Colonic mucosa (tissue), 4 donors: ENCODE results near the gene MEI1. TPM values are rescaled to one million over a fixed set of nuclear protein-coding genes. Genes with fewer than 3 reads are reported as not detected.

Source experiments
- DNase-seq: peaks from one replicate; pipeline ENCODE4 v3.0.0-alpha.2; 2020
- H3K27ac ChIP-seq: fragments of 200-600 bp; one replicate; pipeline ENCODE4 v1.8.0; 2021
- H3K27me3 ChIP-seq: fragments of 200-600 bp; one replicate; pipeline ENCODE4 v1.8.0; 2021
- H3K36me3 ChIP-seq: fragments of 200-600 bp; one replicate; pipeline ENCODE4 v1.8.0; 2021
- H3K4me1 ChIP-seq: fragments of 200-600 bp; one replicate; pipeline ENCODE4 v1.8.0; 2021; ENCODE audit warnings: mild to moderate bottlenecking
- H3K4me3 ChIP-seq: fragments of 200-600 bp; one replicate; pipeline ENCODE4 v1.8.0; 2021
- H3K9ac ChIP-seq, 2 donors: one replicate each; pipeline ENCODE4 v1.7.0; 2013; ENCODE audit warnings: control low read depth in 2 of 2, low read depth in 2 of 2, low read length in 2 of 2
- H3K9me3 ChIP-seq: fragments of 200-600 bp; one replicate; pipeline ENCODE4 v1.8.0; 2021
- CTCF ChIP-seq: fragments of 200-600 bp; IDR thresholded peaks from one replicate; pipeline ENCODE4 v1.8.0; 2022; ENCODE audit warnings: antibody characterized with exemption, mild to moderate bottlenecking
- intact Hi-C: fragments of 100-400 bp; cut with DNase I; formaldehyde crosslinking; loops from one replicate; pipeline ENCODE4 v1.14.1; 2022
- total RNA-seq, 2 donors: library from RNA; stranded (reverse); fragmentation: NEBNext Ultra II Directional in 1 of 2; extraction: Animal tissue kit (Norgen Biotek cat#: 25700) in 1 of 2; gene quantifications; one replicate each; pipeline ENCODE4 v1.2.1, GENCODE V29; 2021
- donor health status: healthy.
- donor health status: DM: no; HTN: no; CAD: no.
- donor health status: DM: no; HTN: no; CAD: no.

Gene MEI1
- total RNA-seq, 2 donors from 2014 or later: 1.8 to 1.9 TPM

- Histone ChIP-seq H3K27me3 (no peaks in the 10 kb centered on the region), H3K36me3 (no peaks in the 10 kb centered on the region), H3K27ac (no peak overlapping the region), H3K9me3 (no peaks in the 10 kb centered on the region), H3K4me1 (no peaks in the 10 kb centered on the region), H3K9ac (no peak overlapping the region), H3K4me3 (no peak overlapping the region)
- intact Hi-C loops: no loop called here
- no peak for TF ChIP-seq CTCF
- DNase-seq: no peak
Observed at GRCh38 chr22:41775338-41775737, 76.0 kb downstream of the MEI1 start.

- Histone ChIP-seq H3K9ac (no peak overlapping the region), H3K4me3 (no peak overlapping the region), H3K27ac (no peak overlapping the region), H3K27me3 (no peaks in the 10 kb centered on the region), H3K4me1 (no peaks in the 10 kb centered on the region), H3K9me3 (no peaks in the 10 kb centered on the region), H3K36me3 (no peaks in the 10 kb centered on the region)
- TF ChIP-seq CTCF: no peak
- intact Hi-C loops: no loop called here
- no peak for DNase-seq
Observed at GRCh38 chr22:41775976-41776375, 76.7 kb downstream of the MEI1 start.

- Histone ChIP-seq H3K4me1 (no peaks in the 10 kb centered on the region), H3K27ac (no peak overlapping the region), H3K9ac (no peak overlapping the region), H3K27me3 (no peaks in the 10 kb centered on the region), H3K9me3 (no peaks in the 10 kb centered on the region), H3K4me3 (no peak overlapping the region), H3K36me3 (no peaks in the 10 kb centered on the region)
- no peak for TF ChIP-seq CTCF
- intact Hi-C loops: no loop called here
- DNase-seq: no peak
Observed at GRCh38 chr22:41776381-41776780, 77.1 kb downstream of the MEI1 start.

GRCh38 chr22:41777749-41778425, 78.6 kb downstream of the MEI1 start:
- Histone ChIP-seq H3K27ac (no peak overlapping the region), H3K4me1 (no peaks in the 10 kb centered on the region), H3K36me3 (no peaks in the 10 kb centered on the region), H3K9me3 (no peaks in the 10 kb centered on the region), H3K4me3 (no peak overlapping the region), H3K9ac (no peak overlapping the region), H3K27me3 (no peaks in the 10 kb centered on the region)
- TF ChIP-seq CTCF: no peak
- intact Hi-C loops: no loop called here
- no peak for DNase-seq

- intact Hi-C loops: no loop called here
- H3K4me1 ChIP-seq: no peaks in the 10 kb centered on the region
- TF ChIP-seq CTCF: no peak
- H3K9ac ChIP-seq: no peak overlapping the region
- H3K27me3 ChIP-seq: no peaks in the 10 kb centered on the region
- H3K36me3 ChIP-seq: no peaks in the 10 kb centered on the region
- no peak for DNase-seq
- no peak overlapping the region for H3K4me3 ChIP-seq
- no peaks in the 10 kb centered on the region for H3K9me3 ChIP-seq
- H3K27ac ChIP-seq: no peak overlapping the region
Observed at GRCh38 chr22:41779929-41780505, 80.7 kb downstream of the MEI1 start.
